Measurements from ENCODE around the gene CAST. TPM values are rescaled to one million over a fixed set of nuclear protein-coding genes. Genes with fewer than 3 reads are reported as not detected.

The CAST gene
- total RNA-seq, 1 donor from 2014 or later: 260 TPM

GRCh38 chr5:96629774-96630173, 32.4 kb upstream of the CAST start:
- Histone ChIP-seq H3K36me3 (no peaks in the 10 kb centered on the region), H3K27ac (no peak overlapping the region), H3K4me1 (peaks cover 12% of the 10 kb centered on the region), H3K9me3 (no peaks in the 10 kb centered on the region), H3K4me3 (no peak overlapping the region), H3K27me3 (no peaks in the 10 kb centered on the region)
- TF ChIP-seq, protein P1, sequence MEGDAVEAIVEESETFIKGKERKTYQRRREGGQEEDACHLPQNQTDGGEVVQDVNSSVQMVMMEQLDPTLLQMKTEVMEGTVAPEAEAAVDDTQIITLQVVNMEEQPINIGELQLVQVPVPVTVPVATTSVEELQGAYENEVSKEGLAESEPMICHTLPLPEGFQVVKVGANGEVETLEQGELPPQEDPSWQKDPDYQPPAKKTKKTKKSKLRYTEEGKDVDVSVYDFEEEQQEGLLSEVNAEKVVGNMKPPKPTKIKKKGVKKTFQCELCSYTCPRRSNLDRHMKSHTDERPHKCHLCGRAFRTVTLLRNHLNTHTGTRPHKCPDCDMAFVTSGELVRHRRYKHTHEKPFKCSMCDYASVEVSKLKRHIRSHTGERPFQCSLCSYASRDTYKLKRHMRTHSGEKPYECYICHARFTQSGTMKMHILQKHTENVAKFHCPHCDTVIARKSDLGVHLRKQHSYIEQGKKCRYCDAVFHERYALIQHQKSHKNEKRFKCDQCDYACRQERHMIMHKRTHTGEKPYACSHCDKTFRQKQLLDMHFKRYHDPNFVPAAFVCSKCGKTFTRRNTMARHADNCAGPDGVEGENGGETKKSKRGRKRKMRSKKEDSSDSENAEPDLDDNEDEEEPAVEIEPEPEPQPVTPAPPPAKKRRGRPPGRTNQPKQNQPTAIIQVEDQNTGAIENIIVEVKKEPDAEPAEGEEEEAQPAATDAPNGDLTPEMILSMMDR (IDR thresholded peaks at IDR 0.05): no peak
- intact Hi-C loops (cut with DNase I): no loop called here
- ATAC-seq: peak; percentile 93
- no peak for DNase-seq

DNA sequence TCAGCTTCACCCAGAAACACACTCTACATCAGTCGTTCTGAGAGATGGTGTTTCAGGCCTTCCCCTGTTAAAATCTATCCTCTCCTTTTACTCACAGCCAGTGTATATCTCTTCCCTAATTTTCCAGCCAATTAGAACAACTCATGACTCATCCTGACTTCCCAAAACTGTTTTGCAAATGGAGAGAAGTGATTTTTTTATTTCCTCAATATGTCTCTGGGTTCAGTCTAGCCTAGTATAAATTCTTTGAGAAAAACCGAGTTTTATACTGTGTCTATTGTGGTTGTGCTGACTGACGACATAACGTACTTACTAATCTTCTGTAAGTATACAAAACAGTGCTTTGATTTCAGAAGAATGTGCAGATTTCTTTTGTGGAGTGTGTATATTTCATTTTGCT, 28.4 kb upstream of the CAST start:
- intact Hi-C loops (cut with DNase I): no loop called here
- DNase-seq (no peak), ATAC-seq (peak; percentile 51)
- Histone ChIP-seq H3K27ac (no peak overlapping the region), H3K4me3 (no peak overlapping the region), H3K4me1 (peaks cover 7% of the 10 kb centered on the region), H3K9me3 (no peaks in the 10 kb centered on the region), H3K36me3 (no peaks in the 10 kb centered on the region), H3K27me3 (no peaks in the 10 kb centered on the region)
- TF ChIP-seq, protein P1 (IDR thresholded peaks at IDR 0.05): no peak

- no peaks in the 10 kb centered on the region for H3K36me3 ChIP-seq
- no peak overlapping the region for H3K4me3 ChIP-seq
- H3K4me1 ChIP-seq: peaks cover 6% of the 10 kb centered on the region
- TF ChIP-seq, protein P1 (IDR thresholded peaks at IDR 0.05): no peak
- ATAC-seq: peak; percentile 21
- H3K9me3 ChIP-seq: no peaks in the 10 kb centered on the region
- no peak overlapping the region for H3K27ac ChIP-seq
- intact Hi-C loops (cut with DNase I): no loop called here
- no peaks in the 10 kb centered on the region for H3K27me3 ChIP-seq
- DNase-seq: no peak
Observed at GRCh38 chr5:96634881-96635280, 27.3 kb upstream of the CAST start.

GRCh38 chr5:96636046-96636445, 26.1 kb upstream of the CAST start:
- no peaks in the 10 kb centered on the region for H3K4me1 ChIP-seq
- no peaks in the 10 kb centered on the region for H3K27me3 ChIP-seq
- H3K36me3 ChIP-seq: no peaks in the 10 kb centered on the region
- TF ChIP-seq, protein P1 (IDR thresholded peaks at IDR 0.05): no peak
- ATAC-seq: peak; percentile 37
- H3K27ac ChIP-seq: no peak overlapping the region
- no peaks in the 10 kb centered on the region for H3K9me3 ChIP-seq
- H3K4me3 ChIP-seq: no peak overlapping the region
- intact Hi-C loops (cut with DNase I): no loop called here
- no peak for DNase-seq

DNA sequence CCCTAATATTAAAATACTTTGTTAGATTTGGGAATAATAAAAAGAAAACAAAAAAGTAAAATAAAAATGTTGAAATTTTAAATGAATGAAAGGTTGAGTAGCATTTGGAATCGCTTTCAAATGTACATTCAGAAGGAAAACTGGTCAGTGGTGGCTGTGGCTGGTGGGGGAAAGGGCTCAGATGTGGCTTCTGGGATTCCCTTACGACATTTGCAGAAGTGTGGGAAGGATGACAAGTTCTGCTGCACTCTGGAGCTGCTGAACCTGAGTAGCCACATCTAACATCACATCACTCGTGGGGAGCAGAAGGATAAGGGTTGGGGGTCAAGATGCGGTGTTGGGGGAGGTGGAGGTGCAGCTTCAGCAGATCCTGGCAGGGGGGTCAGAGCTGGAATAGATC, 25.6 kb upstream of the CAST start:
- Histone ChIP-seq H3K36me3 (no peaks in the 10 kb centered on the region), H3K9me3 (no peaks in the 10 kb centered on the region), H3K27ac (no peak overlapping the region), H3K27me3 (no peaks in the 10 kb centered on the region), H3K4me3 (no peak overlapping the region), H3K4me1 (no peaks in the 10 kb centered on the region)
- TF ChIP-seq, protein P1 (IDR thresholded peaks at IDR 0.05): no peak
- DNase-seq: no peak
- intact Hi-C loops (cut with DNase I): no loop called here
- peak; percentile 81 for ATAC-seq

GRCh38 chr5:96637196-96637595, 25.0 kb upstream of the CAST start:
- no peak for DNase-seq

More at GRCh38 chr5:96637196-96637595, 25.0 kb upstream of the CAST start:
- Histone ChIP-seq H3K4me1 (no peaks in the 10 kb centered on the region), H3K27ac (no peak overlapping the region), H3K4me3 (no peak overlapping the region), H3K27me3 (no peaks in the 10 kb centered on the region), H3K36me3 (no peaks in the 10 kb centered on the region), H3K9me3 (no peaks in the 10 kb centered on the region)
- no peak for ATAC-seq
- TF ChIP-seq, protein P1 (IDR thresholded peaks at IDR 0.05): no peak
- intact Hi-C loops (cut with DNase I): no loop called here
